Breast epithelium (tissue), 4 donors: ENCODE results near the gene BFSP2. TPM values are rescaled to one million over a fixed set of nuclear protein-coding genes. Genes with fewer than 3 reads are reported as not detected.
A peak's percentile ranks its signal among the peaks of the same experiment; 100 is the strongest.

Experiments used
- DNase-seq, 2 donors: peaks; one replicate each; pipeline ENCODE4 v3.0.0-alpha.2; 2019; ENCODE audit warnings: low spot score in 2 of 2
- H3K27ac ChIP-seq, 2 donors: fragments of 200-600 bp; sonication (generic) in 1 of 2; one replicate each; pipeline ENCODE4 v1.5.1; 2016 to 2019; ENCODE audit warnings: mild to moderate bottlenecking in 1 of 2
- H3K27me3 ChIP-seq, 2 donors: fragments of 200-600 bp; sonication (generic) in 1 of 2; one replicate each; pipeline versions ENCODE4 v1.5.1 to v1.6.0; 2017 to 2019; ENCODE audit warnings: control low read depth in 1 of 2, mild to moderate bottlenecking in 1 of 2
- H3K36me3 ChIP-seq: fragments of 200-600 bp; one replicate; pipeline ENCODE4 v1.5.1; 2019
- H3K4me1 ChIP-seq, 2 donors: fragments of 200-600 bp; sonication (generic); one replicate each; pipeline ENCODE4 v1.5.1; 2016 to 2019; ENCODE audit warnings: control low read depth in 1 of 2
- H3K4me3 ChIP-seq, 3 donors: fragments of 200-600 bp; sonication (generic); 1 replicate in 2 of 3; 2 replicates in 1 of 3; pipeline ENCODE4 v1.5.1; 2016 to 2019; ENCODE audit warnings: mild to moderate bottlenecking in 3 of 3, moderate library complexity in 2 of 3
- H3K9me3 ChIP-seq, 2 donors: fragments of 200-600 bp; sonication (generic) in 1 of 2; one replicate each; pipeline ENCODE4 v1.5.1; 2016 to 2019; ENCODE audit warnings: control low read depth in 1 of 2
- POLR2A ChIP-seq: fragments of 450-650 bp; IDR thresholded peaks from one replicate; pipeline ENCODE4 v1.6.1; 2016; ENCODE audit warnings: antibody characterized with exemption, mild to moderate bottlenecking, moderate library complexity
- POLR2AphosphoS5 ChIP-seq, 3 donors: sonication (generic); formaldehyde crosslinking; IDR thresholded peaks; one replicate each; pipeline ENCODE4 v1.6.1; 2017; ENCODE audit warnings: antibody characterized with exemption in 3 of 3
- intact Hi-C: fragments of 100-400 bp; cut with DNase I; formaldehyde crosslinking; loops from one replicate; pipeline ENCODE4 v1.15.1; 2023; ENCODE audit warnings: low total_unique reads
- total RNA-seq, 3 donors: library from RNA; depleted of rRNA; stranded (reverse); fragments of >200 nt; gene quantifications; one replicate each; pipeline ENCODE4 v1.1.0, GENCODE V29; 2016
- TF ChIP-seq, protein P1 (sequence below), 3 donors: fragments of 450-650 bp; IDR thresholded peaks; one replicate each; pipeline ENCODE4 v1.5.1; 2016 to 2017; ENCODE audit warnings: antibody characterized with exemption in 3 of 3, mild to moderate bottlenecking in 3 of 3, moderate library complexity in 3 of 3

BFSP2 gene
- total RNA-seq, 3 donors from 2014 or later: not detected

GRCh38 chr3:133504736-133505135 lies 104.9 kb downstream of the BFSP2 start:
- H3K4me1 ChIP-seq: no peaks in the 10 kb centered on the region
- H3K27me3 ChIP-seq: no peaks in the 10 kb centered on the region
- no peaks in the 10 kb centered on the region for H3K9me3 ChIP-seq
- intact Hi-C loops: no loop called here
- H3K27ac ChIP-seq: no peak overlapping the region
- no peak overlapping the region for H3K4me3 ChIP-seq
- TF ChIP-seq POLR2A (no peak), POLR2AphosphoS5 (IDR thresholded peaks at IDR 0.05) (no peak)
- TF ChIP-seq, protein P1, sequence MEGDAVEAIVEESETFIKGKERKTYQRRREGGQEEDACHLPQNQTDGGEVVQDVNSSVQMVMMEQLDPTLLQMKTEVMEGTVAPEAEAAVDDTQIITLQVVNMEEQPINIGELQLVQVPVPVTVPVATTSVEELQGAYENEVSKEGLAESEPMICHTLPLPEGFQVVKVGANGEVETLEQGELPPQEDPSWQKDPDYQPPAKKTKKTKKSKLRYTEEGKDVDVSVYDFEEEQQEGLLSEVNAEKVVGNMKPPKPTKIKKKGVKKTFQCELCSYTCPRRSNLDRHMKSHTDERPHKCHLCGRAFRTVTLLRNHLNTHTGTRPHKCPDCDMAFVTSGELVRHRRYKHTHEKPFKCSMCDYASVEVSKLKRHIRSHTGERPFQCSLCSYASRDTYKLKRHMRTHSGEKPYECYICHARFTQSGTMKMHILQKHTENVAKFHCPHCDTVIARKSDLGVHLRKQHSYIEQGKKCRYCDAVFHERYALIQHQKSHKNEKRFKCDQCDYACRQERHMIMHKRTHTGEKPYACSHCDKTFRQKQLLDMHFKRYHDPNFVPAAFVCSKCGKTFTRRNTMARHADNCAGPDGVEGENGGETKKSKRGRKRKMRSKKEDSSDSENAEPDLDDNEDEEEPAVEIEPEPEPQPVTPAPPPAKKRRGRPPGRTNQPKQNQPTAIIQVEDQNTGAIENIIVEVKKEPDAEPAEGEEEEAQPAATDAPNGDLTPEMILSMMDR (IDR thresholded peaks at IDR 0.05): no peak
- H3K36me3 ChIP-seq: no peaks in the 10 kb centered on the region
- no peak for DNase-seq

GRCh38 chr3:133505813-133506212 lies 106.0 kb downstream of the BFSP2 start:
- Histone ChIP-seq H3K4me1 (no peaks in the 10 kb centered on the region), H3K27me3 (no peaks in the 10 kb centered on the region), H3K9me3 (no peaks in the 10 kb centered on the region), H3K36me3 (no peaks in the 10 kb centered on the region), H3K27ac (peak overlapping the region in 1 of 2 donors; percentile 40), H3K4me3 (no peak overlapping the region)
- intact Hi-C loops: no loop called here
- TF ChIP-seq POLR2AphosphoS5 (IDR thresholded peaks at IDR 0.05): no peak
- TF ChIP-seq, protein P1 (IDR thresholded peaks at IDR 0.05): no peak
- no peak for TF ChIP-seq POLR2A
- DNase-seq: no peak

- H3K4me1 ChIP-seq: no peaks in the 10 kb centered on the region
- no peak overlapping the region for H3K4me3 ChIP-seq
- H3K9me3 ChIP-seq: no peaks in the 10 kb centered on the region
- TF ChIP-seq, protein P1 (IDR thresholded peaks at IDR 0.05): no peak
- TF ChIP-seq POLR2A (no peak), POLR2AphosphoS5 (IDR thresholded peaks at IDR 0.05) (no peak)
- no peaks in the 10 kb centered on the region for H3K27me3 ChIP-seq
- DNase-seq: no peak
- intact Hi-C loops: no loop called here
- no peaks in the 10 kb centered on the region for H3K36me3 ChIP-seq
- H3K27ac ChIP-seq: peak overlapping the region in 1 of 2 donors; percentile 40
These were observed 106.5 kb downstream of the BFSP2 start for GRCh38 chr3:133506215-133506901.

GRCh38 chr3:133509488-133509887 lies 109.6 kb downstream of the BFSP2 start:
- no peaks in the 10 kb centered on the region for H3K36me3 ChIP-seq
- H3K4me1 ChIP-seq: no peaks in the 10 kb centered on the region
- no peak overlapping the region for H3K4me3 ChIP-seq
- H3K9me3 ChIP-seq: no peaks in the 10 kb centered on the region
- DNase-seq: no peak
- no peaks in the 10 kb centered on the region for H3K27me3 ChIP-seq
- TF ChIP-seq POLR2AphosphoS5 (IDR thresholded peaks at IDR 0.05): no peak
- TF ChIP-seq, protein P1 (IDR thresholded peaks at IDR 0.05): no peak
- H3K27ac ChIP-seq: no peak overlapping the region
- intact Hi-C loops: no loop called here

- TF ChIP-seq POLR2AphosphoS5 (IDR thresholded peaks at IDR 0.05) (no peak), POLR2A (no peak)
- TF ChIP-seq, protein P1 (IDR thresholded peaks at IDR 0.05): no peak
- H3K4me3 ChIP-seq: no peak overlapping the region
These were observed 112.7 kb downstream of the BFSP2 start for GRCh38 chr3:133512416-133513089.

More at GRCh38 chr3:133512416-133513089, 112.7 kb downstream of the BFSP2 start:
- no peaks in the 10 kb centered on the region for H3K4me1 ChIP-seq
- DNase-seq: no peak
- H3K9me3 ChIP-seq: no peaks in the 10 kb centered on the region
- H3K27me3 ChIP-seq: no peaks in the 10 kb centered on the region
- intact Hi-C loops: loop anchor here (5.0 kb wide), 1 partner anchor 900 kb away; no protein-coding TSS in a partner anchor
- H3K27ac ChIP-seq: no peak overlapping the region
- H3K36me3 ChIP-seq: no peaks in the 10 kb centered on the region
